Neural cell (in vitro differentiated cells): ENCODE measurements around the gene CAPSL.

Experiments
- POLR2AphosphoS5 ChIP-seq: IDR thresholded peaks from 2 replicates; pipeline ENCODE4 v1.6.1; 2012
- TAF1 ChIP-seq: IDR thresholded peaks from 2 replicates; pipeline ENCODE4 v1.6.1; 2012; ENCODE audit warnings: low read depth
- TF ChIP-seq, protein P1 (sequence below): fragments of 450-650 bp; IDR thresholded peaks from 2 replicates; pipeline ENCODE4 v1.5.1; 2014; ENCODE audit warnings: antibody characterized with exemption, mild to moderate bottlenecking, moderate library complexity; ENCODE audit not compliant: poor library complexity, severe bottlenecking
- TF ChIP-seq, protein P2 (sequence below): IDR thresholded peaks from 2 replicates; pipeline ENCODE4 v1.6.1; 2012; ENCODE audit warnings: borderline replicate concordance

DNA sequence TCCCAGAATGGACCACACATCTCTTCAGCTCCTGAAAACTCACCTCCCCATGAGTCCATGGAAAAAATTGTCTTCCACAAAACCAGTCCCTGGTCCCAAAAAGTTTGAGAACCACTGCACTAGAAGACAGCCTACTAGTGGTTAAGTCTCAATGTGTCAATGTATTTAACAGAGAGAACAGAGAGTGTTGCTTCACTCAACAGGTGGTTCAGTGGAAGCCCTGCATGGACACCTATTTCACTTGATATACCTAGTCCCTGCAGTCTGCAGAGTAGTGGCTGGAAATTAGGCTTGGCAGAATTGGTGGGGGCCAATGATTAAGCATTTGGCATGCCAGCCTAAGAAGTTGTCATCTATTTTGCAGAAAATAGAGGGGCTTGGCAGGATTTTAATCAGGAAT lies 58.8 kb downstream of the CAPSL start:
- TF ChIP-seq, protein P1, sequence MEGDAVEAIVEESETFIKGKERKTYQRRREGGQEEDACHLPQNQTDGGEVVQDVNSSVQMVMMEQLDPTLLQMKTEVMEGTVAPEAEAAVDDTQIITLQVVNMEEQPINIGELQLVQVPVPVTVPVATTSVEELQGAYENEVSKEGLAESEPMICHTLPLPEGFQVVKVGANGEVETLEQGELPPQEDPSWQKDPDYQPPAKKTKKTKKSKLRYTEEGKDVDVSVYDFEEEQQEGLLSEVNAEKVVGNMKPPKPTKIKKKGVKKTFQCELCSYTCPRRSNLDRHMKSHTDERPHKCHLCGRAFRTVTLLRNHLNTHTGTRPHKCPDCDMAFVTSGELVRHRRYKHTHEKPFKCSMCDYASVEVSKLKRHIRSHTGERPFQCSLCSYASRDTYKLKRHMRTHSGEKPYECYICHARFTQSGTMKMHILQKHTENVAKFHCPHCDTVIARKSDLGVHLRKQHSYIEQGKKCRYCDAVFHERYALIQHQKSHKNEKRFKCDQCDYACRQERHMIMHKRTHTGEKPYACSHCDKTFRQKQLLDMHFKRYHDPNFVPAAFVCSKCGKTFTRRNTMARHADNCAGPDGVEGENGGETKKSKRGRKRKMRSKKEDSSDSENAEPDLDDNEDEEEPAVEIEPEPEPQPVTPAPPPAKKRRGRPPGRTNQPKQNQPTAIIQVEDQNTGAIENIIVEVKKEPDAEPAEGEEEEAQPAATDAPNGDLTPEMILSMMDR, result no peak
- TF ChIP-seq POLR2AphosphoS5, result no peak
- TF ChIP-seq, protein P2, sequence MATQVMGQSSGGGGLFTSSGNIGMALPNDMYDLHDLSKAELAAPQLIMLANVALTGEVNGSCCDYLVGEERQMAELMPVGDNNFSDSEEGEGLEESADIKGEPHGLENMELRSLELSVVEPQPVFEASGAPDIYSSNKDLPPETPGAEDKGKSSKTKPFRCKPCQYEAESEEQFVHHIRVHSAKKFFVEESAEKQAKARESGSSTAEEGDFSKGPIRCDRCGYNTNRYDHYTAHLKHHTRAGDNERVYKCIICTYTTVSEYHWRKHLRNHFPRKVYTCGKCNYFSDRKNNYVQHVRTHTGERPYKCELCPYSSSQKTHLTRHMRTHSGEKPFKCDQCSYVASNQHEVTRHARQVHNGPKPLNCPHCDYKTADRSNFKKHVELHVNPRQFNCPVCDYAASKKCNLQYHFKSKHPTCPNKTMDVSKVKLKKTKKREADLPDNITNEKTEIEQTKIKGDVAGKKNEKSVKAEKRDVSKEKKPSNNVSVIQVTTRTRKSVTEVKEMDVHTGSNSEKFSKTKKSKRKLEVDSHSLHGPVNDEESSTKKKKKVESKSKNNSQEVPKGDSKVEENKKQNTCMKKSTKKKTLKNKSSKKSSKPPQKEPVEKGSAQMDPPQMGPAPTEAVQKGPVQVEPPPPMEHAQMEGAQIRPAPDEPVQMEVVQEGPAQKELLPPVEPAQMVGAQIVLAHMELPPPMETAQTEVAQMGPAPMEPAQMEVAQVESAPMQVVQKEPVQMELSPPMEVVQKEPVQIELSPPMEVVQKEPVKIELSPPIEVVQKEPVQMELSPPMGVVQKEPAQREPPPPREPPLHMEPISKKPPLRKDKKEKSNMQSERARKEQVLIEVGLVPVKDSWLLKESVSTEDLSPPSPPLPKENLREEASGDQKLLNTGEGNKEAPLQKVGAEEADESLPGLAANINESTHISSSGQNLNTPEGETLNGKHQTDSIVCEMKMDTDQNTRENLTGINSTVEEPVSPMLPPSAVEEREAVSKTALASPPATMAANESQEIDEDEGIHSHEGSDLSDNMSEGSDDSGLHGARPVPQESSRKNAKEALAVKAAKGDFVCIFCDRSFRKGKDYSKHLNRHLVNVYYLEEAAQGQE, result no peak
- TF ChIP-seq TAF1, result no peak
